ENCODE results near the gene RGS6. TPM values are rescaled to one million over a fixed set of nuclear protein-coding genes. Genes with fewer than 3 reads are reported as not detected.

Gene RGS6
- total RNA-seq, 1 experiment from 2014 or later: not detected

DNA sequence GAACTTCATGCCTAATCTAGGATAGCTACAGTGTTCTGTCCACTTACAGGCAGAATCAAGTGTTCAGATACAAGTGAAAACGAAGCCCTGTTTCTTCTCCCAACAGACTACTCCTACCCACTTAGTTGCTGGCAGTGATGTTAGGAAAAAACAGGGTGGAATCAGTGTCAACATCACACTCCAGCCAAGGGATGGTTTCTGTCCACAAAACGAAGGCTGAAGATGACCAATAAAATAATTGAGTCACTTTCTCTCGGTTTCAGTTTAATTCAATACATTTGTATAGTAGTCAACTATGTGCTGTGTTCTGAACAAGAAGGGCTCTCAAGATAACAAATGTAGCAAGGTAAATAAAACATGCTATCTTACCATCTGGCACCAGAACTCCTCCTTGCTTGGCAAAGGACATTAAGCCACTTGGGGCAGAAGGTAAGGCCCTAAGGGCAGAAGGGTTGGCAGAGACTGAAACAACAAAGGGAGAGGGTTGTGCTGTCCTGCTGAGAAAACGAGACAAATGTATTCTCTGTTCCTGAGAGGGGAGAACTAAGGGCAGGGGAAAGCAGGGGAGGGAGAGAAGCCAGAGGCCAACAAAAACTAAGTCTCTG, 568.1 kb downstream of the RGS6 start:
- ChIA-PET POLR2A (ENCODE audit: unreplicated experiment) (no interaction called here), CTCF (interaction anchor here (0.5 kb wide), 1 partner anchor 448 kb away, joined by 4 read pairs; no protein-coding TSS in a partner anchor)
- Histone ChIP-seq H3F3A (ENCODE audit: low read length, unreplicated experiment) (no peaks in the 10 kb centered on the region), H3K9me2 (replicated peaks; ENCODE audit: low read length) (no peaks in the 10 kb centered on the region), H3K79me2 (ENCODE audit: low read length) (no peaks in the 10 kb centered on the region), H3K9me3 (ENCODE audit: low read length) (no peaks in the 10 kb centered on the region), H3K27me3 (ENCODE audit: low read length) (peaks cover 22% of the 10 kb centered on the region), H4K20me1 (ENCODE audit: low read length) (no peaks in the 10 kb centered on the region), H2AFZ (ENCODE audit: low read length) (no peak overlapping the region), H3K4me3 (ENCODE audit: low read length) (no peak overlapping the region), H3K36me3 (ENCODE audit: low read depth, low read length) (no peaks in the 10 kb centered on the region), H3K27ac (ENCODE audit: low read length) (0 out of 2 replicates have a peak overlapping the region, but pooled peaks have one; percentile 2), H3K4me1 (ENCODE audit: insufficient read depth, low read length) (peaks cover 21% of the 10 kb centered on the region; the same call in 1 of the 2 replicates), H3K4me2 (ENCODE audit: low read length) (peak overlapping the region; percentile 20; the same call in 1 of the 2 replicates), H3K9ac (ENCODE audit: low read length) (no peak overlapping the region)
- BruUV-seq (replicated peaks): no TSS peak
- DNase-seq: peak; percentile 61
- intact Hi-C loops (cut with micrococcal nuclease): loop anchor here (1.0 to 2.0 kb wide), 2 partner anchors 28 to 1070 kb away; no protein-coding TSS in a partner anchor
- ATAC-seq: peak; percentile 85
- TF ChIP-seq EZH2 (IDR thresholded peaks at IDR 0.05; ENCODE audit: low read length, unreplicated experiment) (no peak), EZH2phosphoT487 (IDR thresholded peaks at IDR 0.05; ENCODE audit: borderline replicate concordance, low read length) (no peak)
- TF ChIP-seq, protein P1, sequence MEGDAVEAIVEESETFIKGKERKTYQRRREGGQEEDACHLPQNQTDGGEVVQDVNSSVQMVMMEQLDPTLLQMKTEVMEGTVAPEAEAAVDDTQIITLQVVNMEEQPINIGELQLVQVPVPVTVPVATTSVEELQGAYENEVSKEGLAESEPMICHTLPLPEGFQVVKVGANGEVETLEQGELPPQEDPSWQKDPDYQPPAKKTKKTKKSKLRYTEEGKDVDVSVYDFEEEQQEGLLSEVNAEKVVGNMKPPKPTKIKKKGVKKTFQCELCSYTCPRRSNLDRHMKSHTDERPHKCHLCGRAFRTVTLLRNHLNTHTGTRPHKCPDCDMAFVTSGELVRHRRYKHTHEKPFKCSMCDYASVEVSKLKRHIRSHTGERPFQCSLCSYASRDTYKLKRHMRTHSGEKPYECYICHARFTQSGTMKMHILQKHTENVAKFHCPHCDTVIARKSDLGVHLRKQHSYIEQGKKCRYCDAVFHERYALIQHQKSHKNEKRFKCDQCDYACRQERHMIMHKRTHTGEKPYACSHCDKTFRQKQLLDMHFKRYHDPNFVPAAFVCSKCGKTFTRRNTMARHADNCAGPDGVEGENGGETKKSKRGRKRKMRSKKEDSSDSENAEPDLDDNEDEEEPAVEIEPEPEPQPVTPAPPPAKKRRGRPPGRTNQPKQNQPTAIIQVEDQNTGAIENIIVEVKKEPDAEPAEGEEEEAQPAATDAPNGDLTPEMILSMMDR (conservative IDR thresholded peaks at IDR 0.05; ENCODE audit: low read depth, low read length): no peak

DNA sequence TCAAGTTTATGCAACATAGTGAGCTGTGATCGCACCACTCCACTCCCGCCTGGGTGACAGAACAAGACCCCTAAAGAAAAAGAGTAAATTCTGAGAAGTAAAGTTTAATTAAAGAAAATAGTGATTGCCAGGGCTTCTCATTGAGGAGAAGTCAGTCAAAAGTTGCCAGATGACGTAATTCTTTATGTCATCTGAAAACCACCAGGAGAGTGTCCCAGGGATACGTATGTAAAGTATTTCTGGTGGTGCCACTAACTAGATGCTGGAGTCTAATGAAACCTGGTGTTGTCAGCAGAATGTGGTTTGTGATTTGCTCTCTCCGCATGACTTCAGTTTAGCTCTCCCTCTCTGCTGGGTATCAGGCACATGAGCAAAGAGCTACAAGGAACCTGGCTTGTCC, 569.2 kb downstream of the RGS6 start:
- POLR2A ChIA-PET (ENCODE audit: unreplicated experiment): no interaction called here
- no peak overlapping the region for H2AFZ ChIP-seq (ENCODE audit: low read length)
- no peaks in the 10 kb centered on the region for H4K20me1 ChIP-seq (ENCODE audit: low read length)
- CTCF ChIA-PET: no interaction called here
- H3K9ac ChIP-seq (ENCODE audit: low read length): no peak overlapping the region
- H3K4me1 ChIP-seq (ENCODE audit: insufficient read depth, low read length): peaks cover 21% of the 10 kb centered on the region; the same call in 1 of the 2 replicates
- no peak overlapping the region for H3K4me3 ChIP-seq (ENCODE audit: low read length)
- H3K27ac ChIP-seq (ENCODE audit: low read length): no peak overlapping the region
- no peaks in the 10 kb centered on the region for H3K79me2 ChIP-seq (ENCODE audit: low read length)
- ATAC-seq (no peak), DNase-seq (no peak)
- H3K9me3 ChIP-seq (ENCODE audit: low read length): no peaks in the 10 kb centered on the region
- BruUV-seq (replicated peaks): no TSS peak
- TF ChIP-seq, protein P1 (conservative IDR thresholded peaks at IDR 0.05; ENCODE audit: low read depth, low read length): no peak
- no peak overlapping the region for H3K4me2 ChIP-seq (ENCODE audit: low read length)
- peaks cover 12% of the 10 kb centered on the region for H3K27me3 ChIP-seq (ENCODE audit: low read length)
- no peaks in the 10 kb centered on the region for H3K36me3 ChIP-seq (ENCODE audit: low read depth, low read length)
- no peaks in the 10 kb centered on the region for H3K9me2 ChIP-seq (replicated peaks; ENCODE audit: low read length)
- intact Hi-C loops (cut with micrococcal nuclease): loop anchor here (2.0 kb wide), 1 partner anchor 29 kb away; no protein-coding TSS in a partner anchor
- H3F3A ChIP-seq (ENCODE audit: low read length, unreplicated experiment): no peaks in the 10 kb centered on the region

DNA sequence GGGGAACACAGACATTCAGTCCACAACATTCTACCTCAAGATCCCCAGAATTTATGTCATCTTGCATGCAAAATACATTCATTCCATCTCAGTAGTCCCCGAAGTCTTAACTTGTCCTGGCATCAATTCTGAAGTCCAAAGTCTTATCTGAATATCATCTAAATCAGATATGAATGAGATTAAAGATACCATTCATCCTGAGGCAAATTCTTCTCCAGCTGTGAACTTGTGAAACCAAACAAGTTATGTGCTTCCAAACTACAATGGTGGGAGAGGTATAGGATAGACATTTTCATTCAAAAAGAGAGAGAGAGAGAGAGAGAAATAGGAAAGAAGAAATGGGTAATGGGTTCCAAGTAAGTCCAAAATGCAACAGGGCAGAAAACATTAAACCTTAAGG, 571.0 kb downstream of the RGS6 start:
- Histone ChIP-seq H2AFZ (ENCODE audit: low read length) (no peak overlapping the region), H3K4me3 (ENCODE audit: low read length) (no peak overlapping the region), H3K79me2 (ENCODE audit: low read length) (no peaks in the 10 kb centered on the region), H3K4me2 (ENCODE audit: low read length) (no peak overlapping the region), H4K20me1 (ENCODE audit: low read length) (no peaks in the 10 kb centered on the region), H3K9me2 (replicated peaks; ENCODE audit: low read length) (no peaks in the 10 kb centered on the region), H3F3A (ENCODE audit: low read length, unreplicated experiment) (no peaks in the 10 kb centered on the region), H3K4me1 (ENCODE audit: insufficient read depth, low read length) (peaks cover 21% of the 10 kb centered on the region; the same call in 1 of the 2 replicates), H3K36me3 (ENCODE audit: low read depth, low read length) (no peaks in the 10 kb centered on the region), H3K27me3 (ENCODE audit: low read length) (0 out of 2 replicates have a peak, but pooled peaks cover 4% of the 10 kb centered on the region), H3K9me3 (ENCODE audit: low read length) (no peaks in the 10 kb centered on the region), H3K27ac (ENCODE audit: low read length) (no peak overlapping the region), H3K9ac (ENCODE audit: low read length) (no peak overlapping the region)
- no TSS peak for BruUV-seq (replicated peaks)
- DNase-seq (no peak), ATAC-seq (no peak)
- ChIA-PET CTCF (no interaction called here), POLR2A (ENCODE audit: unreplicated experiment) (no interaction called here)
- intact Hi-C loops (cut with micrococcal nuclease): no loop called here
- TF ChIP-seq EZH2phosphoT487 (IDR thresholded peaks at IDR 0.05; ENCODE audit: borderline replicate concordance, low read length) (no peak), EZH2 (IDR thresholded peaks at IDR 0.05; ENCODE audit: low read length, unreplicated experiment) (no peak)
- TF ChIP-seq, protein P1 (conservative IDR thresholded peaks at IDR 0.05; ENCODE audit: low read depth, low read length): no peak
